ENCODE results near the gene MCC.

The MCC gene

GRCh38 chr5:113487781-113488644, at the start of gene MCC:
TSS of gene MCC (minus strand) at chr5:113488453.
- peak; percentile 20 for DNase-seq

- DNase-seq: no peak
Observed at GRCh38 chr5:113531481-113532159, 43.4 kb upstream of the MCC start.

GRCh38 chr5:113527746-113528145, 39.5 kb upstream of the MCC start:
- no peak for DNase-seq

GRCh38 chr5:113526421-113526820, 38.2 kb upstream of the MCC start:
- DNase-seq: no peak

GRCh38 chr5:113524927-113525326, 36.7 kb upstream of the MCC start:
- peak; percentile 33 for DNase-seq

GRCh38 chr5:113523168-113523567, 34.9 kb upstream of the MCC start:
- DNase-seq: no peak

- no peak for DNase-seq
Observed at GRCh38 chr5:113520899-113521298, 32.6 kb upstream of the MCC start.

- no peak for DNase-seq
Observed at GRCh38 chr5:113520429-113520828, 32.2 kb upstream of the MCC start.

GRCh38 chr5:113519412-113519811, 31.2 kb upstream of the MCC start:
- DNase-seq: no peak

- no peak for DNase-seq
Observed at GRCh38 chr5:113518884-113519283, 30.6 kb upstream of the MCC start.

GRCh38 chr5:113514289-113514635, 26.0 kb upstream of the MCC start:
- no peak for DNase-seq

- peak; percentile 89 for DNase-seq
Observed at GRCh38 chr5:113513384-113514288, 25.4 kb upstream of the MCC start, which contains the start of gene YTHDC2. TSS of gene YTHDC2 (plus strand) at chr5:113513694. CDS start at chr5:113513896, 202 bp downstream.

- no peak for DNase-seq
Observed at GRCh38 chr5:113512341-113512740, 24.1 kb upstream of the MCC start.

GRCh38 chr5:113510836-113511451, 22.7 kb upstream of the MCC start:
- DNase-seq: peak; percentile 60

- no peak for DNase-seq
Observed at GRCh38 chr5:113508756-113509155, 20.5 kb upstream of the MCC start.

GRCh38 chr5:113507601-113508000, 19.3 kb upstream of the MCC start:
- no peak for DNase-seq

- DNase-seq: no peak
Observed at GRCh38 chr5:113505181-113505580, 16.9 kb upstream of the MCC start.

- DNase-seq: no peak
Observed at GRCh38 chr5:113503146-113503545, 14.9 kb upstream of the MCC start.

GRCh38 chr5:113502073-113502472, 13.8 kb upstream of the MCC start:
- no peak for DNase-seq

GRCh38 chr5:113495422-113495841, 7.2 kb upstream of the MCC start:
- no peak for DNase-seq

- no peak for DNase-seq
Observed at GRCh38 chr5:113493446-113493845, 5.2 kb upstream of the MCC start.

- DNase-seq: no peak
Observed at GRCh38 chr5:113491022-113491421, 2.8 kb upstream of the MCC start.

GRCh38 chr5:113490317-113490716, 2.1 kb upstream of the MCC start:
- DNase-seq: no peak

All from CD4-positive, alpha-beta T cell treated with Interleukin-17A for 1 hour (primary cell).